NB4 (cell line): ENCODE measurements around the gene FMN2.

Experiments
- POLR2A ChIP-seq: IDR thresholded peaks from 2 replicates; pipeline ENCODE4 v1.6.1; 2011; ENCODE audit warnings: mild to moderate bottlenecking; ENCODE audit not compliant: insufficient read length; ENCODE audit errors: extremely low read depth
- TF ChIP-seq, protein P1 (sequence below): IDR thresholded peaks from one replicate; pipeline ENCODE4 v1.5.1; 2012; ENCODE audit warnings: low read depth, low read length

DNA sequence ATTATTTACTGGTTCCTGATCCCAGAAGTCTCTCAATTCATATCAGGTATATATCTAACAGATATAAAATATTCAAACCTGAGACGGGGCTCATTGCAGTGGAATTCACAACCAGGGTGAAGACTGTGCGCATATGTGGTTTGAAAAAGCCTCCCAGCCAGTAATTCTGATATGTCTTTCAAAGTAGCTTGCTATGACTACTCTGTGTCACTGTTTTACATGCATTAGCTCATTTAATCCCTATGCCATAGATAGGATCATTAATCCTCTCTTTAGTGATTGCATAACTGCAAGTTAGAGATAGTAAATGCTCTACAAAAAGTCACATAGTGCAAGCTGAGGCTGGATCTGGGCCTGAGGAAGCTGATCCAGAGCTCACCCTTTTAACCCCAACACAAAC, 251.4 kb downstream of the FMN2 start:
- TF ChIP-seq POLR2A = no peak
- TF ChIP-seq, protein P1, sequence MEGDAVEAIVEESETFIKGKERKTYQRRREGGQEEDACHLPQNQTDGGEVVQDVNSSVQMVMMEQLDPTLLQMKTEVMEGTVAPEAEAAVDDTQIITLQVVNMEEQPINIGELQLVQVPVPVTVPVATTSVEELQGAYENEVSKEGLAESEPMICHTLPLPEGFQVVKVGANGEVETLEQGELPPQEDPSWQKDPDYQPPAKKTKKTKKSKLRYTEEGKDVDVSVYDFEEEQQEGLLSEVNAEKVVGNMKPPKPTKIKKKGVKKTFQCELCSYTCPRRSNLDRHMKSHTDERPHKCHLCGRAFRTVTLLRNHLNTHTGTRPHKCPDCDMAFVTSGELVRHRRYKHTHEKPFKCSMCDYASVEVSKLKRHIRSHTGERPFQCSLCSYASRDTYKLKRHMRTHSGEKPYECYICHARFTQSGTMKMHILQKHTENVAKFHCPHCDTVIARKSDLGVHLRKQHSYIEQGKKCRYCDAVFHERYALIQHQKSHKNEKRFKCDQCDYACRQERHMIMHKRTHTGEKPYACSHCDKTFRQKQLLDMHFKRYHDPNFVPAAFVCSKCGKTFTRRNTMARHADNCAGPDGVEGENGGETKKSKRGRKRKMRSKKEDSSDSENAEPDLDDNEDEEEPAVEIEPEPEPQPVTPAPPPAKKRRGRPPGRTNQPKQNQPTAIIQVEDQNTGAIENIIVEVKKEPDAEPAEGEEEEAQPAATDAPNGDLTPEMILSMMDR = no peak
